ENCODE data around the gene COX6A2.

Gene COX6A2

DNA sequence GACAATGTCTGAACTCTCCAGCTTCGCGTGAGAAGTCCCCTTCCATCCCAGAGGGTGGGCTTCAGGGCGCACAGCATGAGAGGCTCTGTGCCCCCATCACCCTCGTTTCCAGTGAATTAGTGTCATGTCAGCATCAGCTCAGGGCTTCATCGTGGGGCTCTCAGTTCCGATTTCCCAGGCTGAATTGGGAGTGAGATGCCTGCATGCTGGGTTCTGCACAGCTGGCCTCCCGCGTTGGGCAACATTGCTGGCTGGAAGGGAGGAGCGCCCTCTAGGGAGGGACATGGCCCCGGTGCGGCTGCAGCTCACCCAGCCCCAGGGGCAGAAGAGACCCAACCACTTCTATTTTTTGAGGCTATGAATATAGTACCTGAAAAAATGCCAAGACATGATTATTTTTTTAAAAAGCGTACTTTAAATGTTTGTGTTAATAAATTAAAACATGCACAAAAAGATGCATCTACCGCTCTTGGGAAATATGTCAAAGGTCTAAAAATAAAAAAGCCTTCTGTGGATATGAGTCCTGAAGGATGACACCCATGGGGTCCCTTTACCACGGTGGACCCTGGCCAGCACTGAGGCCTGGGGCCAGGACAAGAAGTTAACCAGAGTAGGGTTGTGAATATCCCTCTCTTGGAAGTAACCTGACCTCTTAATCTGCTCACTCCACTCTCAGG, 45.5 kb downstream of the COX6A2 start:
- H3K4me1 ChIP-seq (ENCODE audit: control insufficient read depth in 2 of 2, insufficient read depth in 1 of 2, low read depth in 1 of 2, low read length in 2 of 2), result peaks cover 0 to 2% of the 10 kb centered on the region in 2 donors
- peak overlapping the region; percentile 3 for H2AFZ ChIP-seq (ENCODE audit: low read length)
- no peak overlapping the region for H2BK5ac ChIP-seq (ENCODE audit: low read length)
- no peaks in the 10 kb centered on the region for H3K79me1 ChIP-seq (ENCODE audit: low read depth, low read length)
- H2BK15ac ChIP-seq (ENCODE audit: low read length), result no peak overlapping the region
- no peak overlapping the region for H4K91ac ChIP-seq (ENCODE audit: low read depth, low read length, poor library complexity)
- no peak overlapping the region for H3K4ac ChIP-seq (ENCODE audit: low read length)
- H3K4me3 ChIP-seq (ENCODE audit: low read length in 2 of 2), result no peak overlapping the region
- H2BK12ac ChIP-seq (ENCODE audit: low read length), result no peak overlapping the region
- no peak overlapping the region for H2AK5ac ChIP-seq (ENCODE audit: low read depth, low read length)
- no peak overlapping the region for H3K4me2 ChIP-seq (ENCODE audit: insufficient read depth, low read length, poor library complexity, severe bottlenecking)
- H3K9me3 ChIP-seq (replicated peaks in 1 of 2; ENCODE audit: control insufficient read depth in 2 of 2, insufficient read depth in 1 of 2, low read depth in 1 of 2, low read length in 2 of 2), result peaks cover 0 to 6% of the 10 kb centered on the region in 2 donors
- WGBS, 2 donors (ENCODE audit: extremely low coverage in 2 of 2, insufficient read length in 2 of 2, insufficient replicate concordance in 1 of 2), result no CpG with 5 or more reads among the region's 14 CpGs
- no peak overlapping the region for H3K27ac ChIP-seq (replicated peaks; ENCODE audit: low read length)
- H3K27me3 ChIP-seq (ENCODE audit: control insufficient read depth in 3 of 3, insufficient read depth in 3 of 3, low read depth in 1 of 3, low read length in 3 of 3), result peaks cover 0 to under 1% (median 0%) of the 10 kb centered on the region in 3 experiments
- H4K8ac ChIP-seq (ENCODE audit: low read depth, low read length), result no peak overlapping the region
- no peak overlapping the region for H2BK120ac ChIP-seq (ENCODE audit: low read depth, low read length)
- no peak overlapping the region for H3K9ac ChIP-seq (ENCODE audit: low read depth, low read length, poor library complexity)
- peak overlapping the region; percentile 6 for H3K23ac ChIP-seq (ENCODE audit: low read depth, low read length, poor library complexity)
- H3K36me3 ChIP-seq (replicated peaks in 1 of 2; ENCODE audit: control insufficient read depth in 2 of 2, insufficient read depth in 2 of 2, low read length in 2 of 2), result no peaks in the 10 kb centered on the region
- no peak overlapping the region for H3K18ac ChIP-seq (ENCODE audit: low read length)
- no peak overlapping the region for H3K14ac ChIP-seq (ENCODE audit: low read length)
- DNase-seq (ENCODE audit: low spot score), result peak; percentile 50

DNA sequence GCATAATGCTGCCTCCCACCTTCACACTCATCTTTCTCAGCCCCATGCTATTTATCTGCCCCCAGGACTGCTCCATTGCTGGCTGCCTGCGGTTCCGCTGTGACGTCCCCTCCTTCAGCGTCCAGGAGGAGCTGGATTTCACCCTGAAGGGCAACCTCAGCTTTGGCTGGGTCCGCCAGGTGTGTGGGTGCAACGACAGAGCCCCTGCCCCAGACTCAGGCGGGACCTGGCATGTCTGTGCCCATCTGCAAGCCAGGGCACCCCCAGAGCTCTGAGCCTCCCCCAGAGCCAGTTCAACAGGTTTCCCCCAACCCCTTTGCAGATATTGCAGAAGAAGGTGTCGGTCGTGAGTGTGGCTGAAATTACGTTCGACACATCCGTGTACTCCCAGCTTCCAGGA, 48.0 kb downstream of the COX6A2 start:
- H3K14ac ChIP-seq (ENCODE audit: low read length), result no peak overlapping the region
- H3K9ac ChIP-seq (ENCODE audit: low read depth, low read length, poor library complexity), result peak overlapping the region; percentile 3
- no CpG with 5 or more reads among the region's 12 CpGs for WGBS, 2 donors (ENCODE audit: extremely low coverage in 2 of 2, insufficient read length in 2 of 2, insufficient replicate concordance in 1 of 2)
- no peaks in the 10 kb centered on the region for H3K79me1 ChIP-seq (ENCODE audit: low read depth, low read length)
- H2BK5ac ChIP-seq (ENCODE audit: low read length), result no peak overlapping the region
- no peak overlapping the region for H3K23ac ChIP-seq (ENCODE audit: low read depth, low read length, poor library complexity)
- no peak overlapping the region for H4K8ac ChIP-seq (ENCODE audit: low read depth, low read length)
- no peak overlapping the region for H2BK12ac ChIP-seq (ENCODE audit: low read length)
- no peak overlapping the region for H3K4me3 ChIP-seq (ENCODE audit: low read length in 2 of 2)
- H3K27me3 ChIP-seq (ENCODE audit: control insufficient read depth in 3 of 3, insufficient read depth in 3 of 3, low read depth in 1 of 3, low read length in 3 of 3), result peaks cover 0 to 3% (median 0%) of the 10 kb centered on the region in 3 experiments
- no peak overlapping the region for H2AK5ac ChIP-seq (ENCODE audit: low read depth, low read length)
- no peak overlapping the region for H3K4me2 ChIP-seq (ENCODE audit: insufficient read depth, low read length, poor library complexity, severe bottlenecking)
- H3K9me3 ChIP-seq (replicated peaks in 1 of 2; ENCODE audit: control insufficient read depth in 2 of 2, insufficient read depth in 1 of 2, low read depth in 1 of 2, low read length in 2 of 2), result peaks cover 0 to 2% of the 10 kb centered on the region in 2 donors
- no peaks in the 10 kb centered on the region for H3K36me3 ChIP-seq (replicated peaks in 1 of 2; ENCODE audit: control insufficient read depth in 2 of 2, insufficient read depth in 2 of 2, low read length in 2 of 2)
- H3K18ac ChIP-seq (ENCODE audit: low read length), result no peak overlapping the region
- H3K4ac ChIP-seq (ENCODE audit: low read length), result no peak overlapping the region
- no peak overlapping the region for H2BK120ac ChIP-seq (ENCODE audit: low read depth, low read length)
- H2AFZ ChIP-seq (ENCODE audit: low read length), result no peak overlapping the region
- no peak for DNase-seq (ENCODE audit: low spot score)
- H3K4me1 ChIP-seq (ENCODE audit: control insufficient read depth in 2 of 2, insufficient read depth in 1 of 2, low read depth in 1 of 2, low read length in 2 of 2), result peaks cover 0 to 2% of the 10 kb centered on the region in 2 donors
- no peak overlapping the region for H4K91ac ChIP-seq (ENCODE audit: low read depth, low read length, poor library complexity)
- H3K27ac ChIP-seq (replicated peaks; ENCODE audit: low read length), result no peak overlapping the region
- no peak overlapping the region for H2BK15ac ChIP-seq (ENCODE audit: low read length)
